T-helper 2 cell treated with Interferon-gamma antibody and Interleukin-4, amounts not matched to agents 5 μg/mL and 100 μg/mL, for 36 hours (primary cell): Measurements from ENCODE around the gene KCTD11.
A peak's percentile ranks its signal among the peaks of the same experiment; 100 is the strongest.

ENCODE experiments used
- DNase-seq: peaks from one replicate; pipeline ENCODE4 v3.0.0; 2021; ENCODE audit warnings: low spot score
- H3K27ac Mint-ChIP-seq: one replicate; pipeline ENCODE4 v1.8.0; 2021; ENCODE audit warnings: mild to moderate bottlenecking, mixed read lengths
- H3K27me3 Mint-ChIP-seq: one replicate; pipeline ENCODE4 v1.8.0; 2021; ENCODE audit warnings: low read depth, mixed read lengths
- H3K36me3 Mint-ChIP-seq: one replicate; pipeline ENCODE4 v1.8.0; 2021; ENCODE audit warnings: low read depth, mixed read lengths
- H3K4me1 Mint-ChIP-seq: one replicate; pipeline ENCODE4 v1.8.0; 2021; ENCODE audit warnings: low read depth, mixed read lengths
- H3K4me3 Mint-ChIP-seq: one replicate; pipeline ENCODE4 v1.8.0; 2022; ENCODE audit warnings: mild to moderate bottlenecking, moderate library complexity, mixed read lengths
- H3K9me3 Mint-ChIP-seq: one replicate; pipeline ENCODE4 v1.8.0; 2021; ENCODE audit warnings: mixed read lengths

KCTD11 gene

GRCh38 chr17:7314719-7315569, 37.0 kb upstream of the KCTD11 start, which contains the start of gene GPS2:
Gene GPS2 (minus strand): TSS chr17:7315360. CDS start chr17:7315052, 308 bp downstream.
- peak within 1 kb of the TSS; percentile 89 for H3K4me3 Mint-ChIP-seq
- no peaks in the 10 kb centered on the region for H3K27me3 Mint-ChIP-seq
- peaks cover 34% of the 10 kb centered on the region for H3K4me1 Mint-ChIP-seq
- peak; percentile 93 for DNase-seq
- peak within 1 kb of the TSS; percentile 88 for H3K27ac Mint-ChIP-seq
- H3K9me3 Mint-ChIP-seq = no peaks in the 10 kb centered on the region
- peaks cover 58% of the 10 kb centered on the region for H3K36me3 Mint-ChIP-seq

- no peaks in the 10 kb centered on the region for H3K9me3 Mint-ChIP-seq
These were observed 36.3 kb upstream of the KCTD11 start for GRCh38 chr17:7315570-7316235.

GRCh38 chr17:7317161-7317803, 34.7 kb upstream of the KCTD11 start:
- Mint-ChIP-seq H3K9me3 (no peaks in the 10 kb centered on the region), H3K4me1 (peaks cover 16% of the 10 kb centered on the region), H3K27me3 (no peaks in the 10 kb centered on the region), H3K27ac (no peak overlapping the region), H3K4me3 (peak overlapping the region; percentile 54), H3K36me3 (peaks cover 48% of the 10 kb centered on the region)
- no peak for DNase-seq

More at GRCh38 chr17:7315570-7316235, 36.3 kb upstream of the KCTD11 start:
- DNase-seq = no peak
- H3K27ac Mint-ChIP-seq = peak overlapping the region; percentile 88
- peaks cover 26% of the 10 kb centered on the region for H3K4me1 Mint-ChIP-seq
- H3K27me3 Mint-ChIP-seq = no peaks in the 10 kb centered on the region
- peak overlapping the region; percentile 87 for H3K4me3 Mint-ChIP-seq
- H3K36me3 Mint-ChIP-seq = peaks cover 50% of the 10 kb centered on the region

- Mint-ChIP-seq H3K4me1 (peaks cover 12% of the 10 kb centered on the region), H3K9me3 (no peaks in the 10 kb centered on the region), H3K27ac (no peak overlapping the region), H3K4me3 (no peak overlapping the region), H3K36me3 (peaks cover 43% of the 10 kb centered on the region), H3K27me3 (no peaks in the 10 kb centered on the region)
- no peak for DNase-seq
These were observed 33.7 kb upstream of the KCTD11 start for GRCh38 chr17:7318121-7318860.

GRCh38 chr17:7321466-7321865, 30.5 kb upstream of the KCTD11 start:
- Mint-ChIP-seq H3K36me3 (peaks cover 36% of the 10 kb centered on the region), H3K9me3 (no peaks in the 10 kb centered on the region), H3K27me3 (no peaks in the 10 kb centered on the region), H3K27ac (no peak overlapping the region), H3K4me3 (no peak overlapping the region), H3K4me1 (peaks cover 3% of the 10 kb centered on the region)
- no peak for DNase-seq

GRCh38 chr17:7322520-7323194, 29.3 kb upstream of the KCTD11 start:
- no peak for DNase-seq
- Mint-ChIP-seq H3K9me3 (no peaks in the 10 kb centered on the region), H3K27ac (no peak overlapping the region), H3K4me1 (peaks cover 3% of the 10 kb centered on the region), H3K4me3 (no peak overlapping the region), H3K27me3 (no peaks in the 10 kb centered on the region), H3K36me3 (peaks cover 32% of the 10 kb centered on the region)

- no peaks in the 10 kb centered on the region for H3K27me3 Mint-ChIP-seq
- peaks cover 25% of the 10 kb centered on the region for H3K36me3 Mint-ChIP-seq
- no peak overlapping the region for H3K27ac Mint-ChIP-seq
- no peaks in the 10 kb centered on the region for H3K9me3 Mint-ChIP-seq
- H3K4me1 Mint-ChIP-seq = peaks cover 12% of the 10 kb centered on the region
- peak; percentile 55 for DNase-seq
- H3K4me3 Mint-ChIP-seq = no peak overlapping the region
These were observed 28.1 kb upstream of the KCTD11 start for GRCh38 chr17:7323731-7324437.

GRCh38 chr17:7324438-7324779, 27.6 kb upstream of the KCTD11 start:
- Mint-ChIP-seq H3K4me1 (peaks cover 12% of the 10 kb centered on the region), H3K4me3 (no peak overlapping the region), H3K9me3 (no peaks in the 10 kb centered on the region)

GRCh38 chr17:7325031-7325528, 26.9 kb upstream of the KCTD11 start:
- DNase-seq = no peak
- Mint-ChIP-seq H3K9me3 (no peaks in the 10 kb centered on the region), H3K36me3 (peaks cover 25% of the 10 kb centered on the region), H3K4me3 (no peak overlapping the region), H3K4me1 (peaks cover 15% of the 10 kb centered on the region), H3K27ac (no peak overlapping the region), H3K27me3 (no peaks in the 10 kb centered on the region)

More at GRCh38 chr17:7324438-7324779, 27.6 kb upstream of the KCTD11 start:
- Mint-ChIP-seq H3K27ac (no peak overlapping the region), H3K36me3 (peaks cover 25% of the 10 kb centered on the region), H3K27me3 (no peaks in the 10 kb centered on the region)
- no peak for DNase-seq

- no peak for DNase-seq
- no peaks in the 10 kb centered on the region for H3K27me3 Mint-ChIP-seq
- H3K9me3 Mint-ChIP-seq = no peaks in the 10 kb centered on the region
- peaks cover 20% of the 10 kb centered on the region for H3K4me1 Mint-ChIP-seq
- H3K36me3 Mint-ChIP-seq = peaks cover 22% of the 10 kb centered on the region
- no peak overlapping the region for H3K27ac Mint-ChIP-seq
- no peak overlapping the region for H3K4me3 Mint-ChIP-seq
These were observed 25.8 kb upstream of the KCTD11 start for GRCh38 chr17:7326186-7326585.

GRCh38 chr17:7327056-7327455, 24.9 kb upstream of the KCTD11 start:
- H3K9me3 Mint-ChIP-seq = no peaks in the 10 kb centered on the region
- H3K36me3 Mint-ChIP-seq = peaks cover 14% of the 10 kb centered on the region
- DNase-seq = no peak
- H3K4me3 Mint-ChIP-seq = no peak overlapping the region
- no peak overlapping the region for H3K27ac Mint-ChIP-seq
- peaks cover 24% of the 10 kb centered on the region for H3K4me1 Mint-ChIP-seq
- no peaks in the 10 kb centered on the region for H3K27me3 Mint-ChIP-seq

- peaks cover 13% of the 10 kb centered on the region for H3K36me3 Mint-ChIP-seq
- DNase-seq = no peak
- peak overlapping the region; percentile 40 for H3K4me3 Mint-ChIP-seq
- H3K9me3 Mint-ChIP-seq = no peaks in the 10 kb centered on the region
- H3K27ac Mint-ChIP-seq = no peak overlapping the region
- H3K27me3 Mint-ChIP-seq = no peaks in the 10 kb centered on the region
- H3K4me1 Mint-ChIP-seq = peaks cover 28% of the 10 kb centered on the region
These were observed 24.5 kb upstream of the KCTD11 start for GRCh38 chr17:7327501-7327900.
